Astrocyte (in vitro differentiated cells and primary cell): Measurements from ENCODE around the gene VSTM4.

Experiments
- CTCF ChIP-seq: IDR thresholded peaks from 2 replicates; pipeline ENCODE4 v1.5.1; 2011; ENCODE audit warnings: low read depth, mild to moderate bottlenecking, inconsistent platforms, low read length, moderate library complexity; ENCODE audit not compliant: insufficient read depth
- EZH2 ChIP-seq: IDR thresholded peaks from 2 replicates; pipeline ENCODE4 v1.6.1; 2012; ENCODE audit warnings: mild to moderate bottlenecking, low read length, inconsistent platforms; ENCODE audit not compliant: insufficient read depth

- TF ChIP-seq CTCF: no peak
- TF ChIP-seq EZH2: no peak
Observed at GRCh38 chr10:49152663-49153062, 37.3 kb upstream of the VSTM4 start.
